Amniotic stem cell (primary cell): ENCODE measurements around the gene KRTAP4-3.
"Not testable (repeated sequence)": the region's sequence is repeated elsewhere in the genome, so short reads cannot be mapped to it uniquely, and the experiment has no call there.

ENCODE experiments used
- DNase-seq: peaks from one replicate; lab custom pipeline; 2025; lab: John Stamatoyannopoulos, UW

KRTAP4-3 gene

DNA sequence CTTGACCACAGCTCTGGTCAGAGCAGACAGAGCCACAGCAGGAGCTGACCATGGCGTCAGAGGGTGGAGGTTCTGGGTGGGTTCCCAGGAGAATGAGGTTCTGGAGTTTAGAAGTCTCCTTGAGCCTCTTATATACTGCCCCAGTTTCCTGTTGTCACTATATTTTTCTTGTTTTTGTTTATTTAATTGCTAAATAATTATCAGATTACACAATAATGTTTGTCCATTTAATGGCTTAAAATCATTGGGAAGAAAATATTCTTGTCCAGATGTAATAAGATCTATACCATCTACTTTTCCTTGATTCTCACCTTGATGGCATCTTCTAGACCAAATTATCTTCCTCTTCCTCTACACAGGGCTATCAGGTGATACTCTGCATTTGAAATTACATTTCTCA lies at the start of gene KRTAP4-3:
KRTAP4-3 (minus strand) TSS at position 101 of the 400 bp plus-strand sequence; CDS start at position 52, 49 bp downstream.
- DNase-seq, result no peak

DNA sequence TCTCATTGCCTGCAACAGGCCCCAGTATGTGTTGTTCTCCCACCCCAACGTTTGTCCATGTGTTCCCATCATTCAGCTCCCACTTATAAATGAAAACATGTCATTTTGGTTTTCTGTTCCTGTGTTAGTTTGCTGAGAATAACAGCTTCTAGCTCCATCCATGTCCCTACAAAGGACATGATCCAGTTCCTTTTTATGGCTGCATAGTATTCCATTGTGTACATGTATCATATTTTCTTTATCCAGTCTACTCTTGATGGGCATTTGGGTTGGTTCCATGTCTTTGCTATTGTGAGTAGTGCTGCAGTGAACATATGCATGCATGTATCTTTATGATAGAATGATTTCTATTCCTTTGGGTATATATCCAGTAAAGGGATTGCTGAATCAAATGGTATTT lies 47.7 kb upstream of the KRTAP4-3 start:
- no peak for DNase-seq

DNA sequence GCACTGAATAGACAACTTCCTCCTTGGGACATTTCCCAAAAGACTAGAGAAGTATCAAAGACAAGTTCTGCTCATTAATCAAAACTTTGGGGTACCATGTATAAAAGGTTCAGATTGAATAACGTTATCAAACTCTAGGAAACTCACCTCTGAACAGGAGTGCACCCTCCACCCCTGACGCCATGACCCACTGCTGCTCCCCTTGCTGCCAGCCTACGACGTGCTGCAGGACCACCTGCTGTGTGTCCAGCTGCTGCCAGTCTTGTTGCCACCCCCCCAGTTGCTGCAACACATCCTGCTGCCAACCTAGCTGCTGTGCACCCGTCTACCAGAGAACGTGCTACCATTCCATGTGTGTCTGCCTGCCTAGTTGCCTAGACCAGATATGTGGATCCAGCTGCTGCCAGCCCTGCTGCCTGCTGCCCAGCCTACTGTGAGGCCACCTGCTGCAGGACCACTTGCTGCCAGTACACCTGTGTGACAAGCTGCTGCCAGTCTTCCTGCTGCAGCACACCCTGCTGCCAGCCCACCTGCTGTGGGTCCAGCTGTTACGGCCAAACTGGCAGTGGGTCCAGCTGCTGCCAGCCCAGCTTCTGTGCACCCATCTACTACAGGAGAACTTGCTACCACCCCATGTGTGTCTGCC lies 44.6 kb upstream of the KRTAP4-3 start:
- no peak for DNase-seq

DNA sequence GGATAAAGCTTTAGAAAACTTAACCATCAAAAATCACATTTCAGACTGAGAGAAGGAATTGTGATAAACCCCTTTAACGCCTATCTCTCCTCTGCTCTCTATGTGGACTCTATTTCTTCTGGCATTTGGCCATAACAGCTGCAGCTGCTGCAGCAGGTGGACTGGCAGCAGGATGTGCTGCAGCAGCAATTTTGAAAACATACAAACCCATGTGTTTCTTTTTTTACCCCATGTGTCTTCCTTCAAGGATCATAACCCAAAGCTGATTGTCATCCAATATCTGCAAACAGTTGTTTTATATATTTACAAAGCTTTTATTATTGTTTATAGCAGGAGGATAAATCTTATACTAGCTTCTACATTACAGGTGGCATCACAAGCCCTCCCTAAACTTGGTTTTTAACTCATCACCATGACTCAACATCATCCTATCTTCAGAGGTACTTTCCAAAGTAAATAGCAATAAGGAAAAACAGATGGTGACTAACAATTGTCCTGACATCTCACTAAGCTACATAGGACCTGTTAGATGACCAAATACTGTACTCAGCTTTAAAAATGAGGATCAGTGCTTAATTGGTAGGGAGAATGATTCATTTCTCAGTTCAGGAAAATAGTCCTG lies 43.9 kb upstream of the KRTAP4-3 start:
- peak; percentile 3 for DNase-seq

DNA sequence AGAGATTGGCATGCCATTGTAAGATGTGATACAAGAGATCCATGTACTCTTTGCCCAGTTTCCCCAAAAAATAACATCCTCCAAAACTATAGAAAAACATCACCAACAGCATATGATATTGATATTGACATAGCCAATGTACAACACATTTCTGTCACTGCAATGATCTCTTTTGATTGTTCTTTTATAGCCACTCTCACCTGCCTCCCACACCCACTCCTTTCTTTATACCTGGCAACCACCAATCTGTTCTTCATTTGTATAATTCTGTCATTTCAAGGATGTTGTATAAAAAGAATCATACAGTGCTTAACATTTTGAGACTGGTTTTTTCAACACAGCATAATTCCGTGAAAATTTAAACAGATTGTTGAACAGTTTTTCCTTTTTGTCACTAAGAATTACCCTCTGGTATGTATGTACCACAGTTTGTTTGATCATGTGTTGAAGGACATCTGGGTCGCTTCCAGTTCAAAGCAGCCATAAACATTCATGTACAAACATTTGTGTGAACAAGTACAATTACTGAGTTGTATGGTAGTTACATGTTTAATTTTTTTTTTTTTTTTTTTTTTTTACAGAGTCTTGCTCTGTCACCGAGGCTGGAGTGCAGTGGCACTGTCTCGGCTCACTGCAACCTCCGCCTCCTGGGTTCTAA lies 31.5 kb upstream of the KRTAP4-3 start:
- no peak for DNase-seq

DNA sequence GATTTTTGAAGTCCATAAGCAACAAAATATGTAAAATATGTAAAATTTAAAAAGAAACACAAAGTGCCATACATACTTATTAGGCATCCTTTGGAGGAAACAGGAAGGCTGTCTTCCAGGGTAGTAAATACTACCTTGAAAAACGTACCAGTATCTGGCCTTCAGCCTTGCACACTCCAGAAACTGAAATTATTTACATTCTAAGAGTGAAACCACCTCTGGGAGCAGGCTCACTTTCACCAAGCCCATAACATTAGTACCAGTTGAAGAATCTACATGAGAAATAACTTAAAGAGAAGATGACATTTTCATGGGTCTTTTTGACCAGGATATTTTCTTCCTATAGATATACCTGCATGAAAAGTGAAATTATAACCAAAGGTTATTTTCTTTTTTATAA lies 28.0 kb upstream of the KRTAP4-3 start:
- DNase-seq, result no peak

DNA sequence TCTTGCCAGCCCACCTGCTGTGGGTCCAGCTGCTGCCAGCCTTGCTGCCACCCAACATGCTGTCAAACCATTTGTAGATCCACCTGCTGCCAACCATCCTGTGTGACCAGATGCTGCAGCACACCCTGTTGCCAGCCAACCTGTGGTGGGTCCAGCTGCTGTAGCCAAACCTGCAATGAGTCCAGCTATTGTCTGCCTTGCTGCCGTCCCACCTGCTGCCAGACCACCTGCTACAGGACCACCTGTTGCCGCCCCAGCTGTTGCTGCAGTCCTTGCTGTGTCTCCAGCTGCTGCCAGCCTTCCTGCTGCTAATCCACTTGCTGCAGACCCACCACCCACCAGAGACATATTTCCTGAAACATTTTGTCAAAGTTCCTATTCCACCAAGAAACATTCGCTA lies 22.3 kb upstream of the KRTAP4-3 start:
- no peak for DNase-seq

DNA sequence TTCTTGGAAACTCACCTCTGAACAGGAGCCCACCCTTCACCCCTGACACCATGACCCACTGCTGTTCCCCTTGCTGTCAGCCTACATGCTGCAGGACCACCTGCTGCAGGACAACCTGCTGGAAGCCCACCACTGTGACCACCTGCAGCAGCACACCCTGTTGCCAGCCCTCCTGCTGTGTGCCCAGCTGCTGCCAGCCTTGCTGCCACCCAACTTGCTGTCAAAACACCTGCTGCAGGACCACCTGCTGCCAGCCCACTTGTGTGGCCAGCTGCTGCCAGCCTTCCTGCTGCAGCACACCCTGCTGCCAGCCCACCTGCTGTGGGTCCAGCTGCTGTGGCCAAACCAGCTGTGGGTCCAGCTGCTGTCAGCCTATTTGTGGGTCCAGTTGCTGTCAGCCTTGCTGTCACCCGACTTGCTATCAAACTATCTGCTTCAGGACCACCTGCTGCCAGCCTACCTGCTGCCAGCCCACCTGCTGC lies 21.9 kb upstream of the KRTAP4-3 start, which contains the start of gene KRTAP9-1:
KRTAP9-1 (plus strand) TSS at position 51 of the 482 bp plus-strand sequence; CDS start at position 51, 0 bp downstream.
- not testable (repeated sequence) for DNase-seq

DNA sequence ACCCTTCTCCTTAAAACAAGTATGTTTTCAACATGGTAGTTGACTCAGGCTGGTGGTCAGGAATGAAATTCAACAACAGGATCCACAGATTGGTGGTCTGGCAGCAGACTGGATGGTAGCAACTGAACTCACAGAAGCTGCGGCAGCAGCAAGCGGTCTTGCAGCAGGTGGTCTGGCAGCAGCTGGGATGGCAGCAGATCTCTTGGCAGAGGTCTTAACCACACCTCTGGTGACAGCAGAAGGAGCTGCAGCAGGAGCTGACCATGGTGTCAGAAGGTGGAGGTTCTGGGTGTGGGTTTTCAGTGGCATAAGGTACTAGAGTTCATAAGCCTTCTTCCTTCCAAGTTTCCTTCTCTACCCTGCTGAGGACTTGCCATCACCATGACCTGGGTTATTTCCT lies 18.9 kb upstream of the KRTAP4-3 start:
- DNase-seq, result no peak

DNA sequence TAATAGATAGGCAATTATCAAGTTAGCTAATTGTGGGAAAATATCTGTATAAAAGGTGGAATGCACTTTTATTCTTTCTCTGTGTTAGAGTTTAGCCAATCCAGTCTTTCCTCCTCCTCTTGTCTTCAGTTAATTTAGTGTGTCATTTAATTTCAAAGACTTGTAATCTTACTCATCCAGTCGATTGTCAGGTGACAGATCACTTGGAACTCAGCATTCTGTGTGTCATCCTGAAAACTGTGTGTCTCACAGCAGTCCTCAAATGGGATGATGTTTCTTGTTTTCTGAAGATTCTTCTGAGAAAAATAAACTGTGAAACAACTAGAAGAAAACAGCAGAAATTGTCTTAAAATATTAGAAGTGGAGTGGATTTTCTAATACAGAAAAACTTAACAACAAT lies 17.0 kb upstream of the KRTAP4-3 start:
- DNase-seq, result no peak

DNA sequence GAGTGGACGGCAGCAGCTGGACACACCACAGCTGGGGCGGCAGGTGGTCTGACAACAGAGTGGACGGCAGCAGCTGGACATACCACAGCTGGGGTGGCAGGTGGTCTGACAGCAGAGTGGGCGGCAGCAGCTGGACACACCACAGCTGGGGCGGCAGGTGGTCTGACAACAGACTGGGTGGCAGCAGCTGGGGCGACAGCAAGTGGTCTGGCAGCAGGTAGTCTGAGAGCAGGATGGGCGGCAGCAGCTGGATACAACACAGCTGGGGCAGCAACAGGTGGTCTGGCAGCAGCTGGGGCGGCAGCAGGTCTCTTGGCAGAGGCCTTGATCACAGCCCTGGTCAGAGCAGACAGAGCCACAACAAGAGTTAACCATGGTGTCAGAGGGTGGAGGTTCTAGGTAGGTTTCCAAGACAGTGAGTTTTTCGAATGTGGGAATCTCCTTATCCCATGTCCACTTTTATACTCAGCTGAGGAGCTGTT lies 16.5 kb upstream of the KRTAP4-3 start, which contains the start of gene KRTAP4-1:
KRTAP4-1 (minus strand) TSS at position 432 of the 482 bp plus-strand sequence; CDS start at position 375, 57 bp downstream.
- DNase-seq, result no peak

DNA sequence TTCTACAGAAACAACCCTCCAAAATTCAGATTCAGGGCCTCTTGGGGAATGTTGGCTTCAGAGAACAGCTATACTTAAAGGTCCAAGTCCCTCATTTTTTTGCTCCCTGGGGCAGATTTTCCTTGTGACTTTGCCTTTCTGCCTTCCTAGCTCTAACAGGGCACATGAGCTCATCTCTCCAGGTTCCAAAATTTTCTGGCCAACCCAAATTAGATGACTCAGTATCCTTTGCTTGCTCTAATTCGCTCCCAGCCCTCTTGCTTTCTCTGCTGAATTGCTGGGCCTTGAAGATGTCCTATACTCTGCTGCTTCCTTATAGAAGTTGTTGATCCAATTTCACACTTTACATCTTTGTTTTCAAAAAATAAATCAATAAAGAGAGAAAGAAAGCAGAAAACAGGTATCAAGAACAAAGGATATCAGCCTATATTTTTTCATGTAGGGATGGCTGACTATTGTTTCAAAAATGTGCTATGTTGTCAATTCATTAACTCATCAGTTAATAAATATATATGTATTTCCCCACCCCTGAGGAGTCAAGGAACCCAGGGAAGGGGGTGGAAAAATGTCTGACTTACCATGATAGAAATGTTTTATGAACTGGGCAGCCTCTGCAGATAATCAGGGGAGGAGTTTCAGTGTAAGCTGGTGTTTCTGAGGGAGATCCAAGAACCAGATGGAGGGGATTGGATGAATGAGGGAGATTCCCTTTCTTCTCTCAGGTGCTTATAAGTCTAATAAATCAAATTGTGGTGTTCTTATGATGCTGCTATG lies 11.0 kb upstream of the KRTAP4-3 start:
- no peak for DNase-seq

DNA sequence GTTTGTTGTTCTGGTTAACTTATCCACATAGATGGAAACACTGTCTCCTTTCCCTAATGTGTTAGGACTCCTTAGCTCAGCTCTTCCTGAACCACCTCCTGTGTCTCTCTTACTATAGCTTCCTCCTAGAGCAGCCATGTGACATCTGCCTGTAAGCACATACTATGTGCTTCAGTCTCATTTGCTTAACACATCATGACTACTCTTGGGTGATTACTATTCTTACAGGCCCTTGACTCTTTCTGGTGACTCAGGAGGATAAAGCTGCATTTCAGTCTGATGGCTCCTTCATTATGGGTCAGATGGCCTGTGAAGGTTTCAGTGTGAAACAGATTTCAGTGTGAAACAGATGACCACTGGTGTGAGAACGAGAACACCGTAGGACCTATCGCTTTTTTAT lies 10.3 kb upstream of the KRTAP4-3 start:
- no peak for DNase-seq

DNA sequence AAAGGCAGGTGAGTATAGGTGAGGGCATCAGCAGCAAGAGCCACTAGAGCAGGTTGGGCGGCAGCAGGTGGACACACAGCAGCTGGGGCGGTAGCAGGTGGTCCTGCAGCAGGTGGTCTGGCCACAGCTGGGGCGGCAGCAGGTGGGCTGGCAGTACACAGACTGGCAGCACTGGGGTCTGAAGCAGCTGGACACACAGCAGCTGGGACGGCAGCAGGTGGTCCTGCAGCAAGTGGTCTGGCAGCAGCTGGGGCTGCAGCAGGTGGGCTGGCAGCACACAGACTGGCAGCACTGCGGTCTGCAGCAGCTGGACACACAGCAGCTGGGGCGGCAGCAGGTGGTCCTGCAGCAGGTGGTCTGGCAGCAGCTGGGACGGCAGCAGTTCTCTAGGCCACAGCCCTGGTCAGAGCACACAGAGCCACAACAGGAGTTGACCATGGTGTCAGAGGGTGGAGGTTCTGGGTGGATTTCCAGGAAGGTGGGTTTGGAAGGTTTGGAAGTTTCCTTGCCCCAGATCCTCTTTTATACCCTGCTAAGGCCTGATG lies 9.8 kb upstream of the KRTAP4-3 start, which contains the start of gene KRTAP4-2:
KRTAP4-2 (minus strand) TSS at position 495 of the 545 bp plus-strand sequence; CDS start at position 438, 57 bp downstream.
- DNase-seq, result no peak

DNA sequence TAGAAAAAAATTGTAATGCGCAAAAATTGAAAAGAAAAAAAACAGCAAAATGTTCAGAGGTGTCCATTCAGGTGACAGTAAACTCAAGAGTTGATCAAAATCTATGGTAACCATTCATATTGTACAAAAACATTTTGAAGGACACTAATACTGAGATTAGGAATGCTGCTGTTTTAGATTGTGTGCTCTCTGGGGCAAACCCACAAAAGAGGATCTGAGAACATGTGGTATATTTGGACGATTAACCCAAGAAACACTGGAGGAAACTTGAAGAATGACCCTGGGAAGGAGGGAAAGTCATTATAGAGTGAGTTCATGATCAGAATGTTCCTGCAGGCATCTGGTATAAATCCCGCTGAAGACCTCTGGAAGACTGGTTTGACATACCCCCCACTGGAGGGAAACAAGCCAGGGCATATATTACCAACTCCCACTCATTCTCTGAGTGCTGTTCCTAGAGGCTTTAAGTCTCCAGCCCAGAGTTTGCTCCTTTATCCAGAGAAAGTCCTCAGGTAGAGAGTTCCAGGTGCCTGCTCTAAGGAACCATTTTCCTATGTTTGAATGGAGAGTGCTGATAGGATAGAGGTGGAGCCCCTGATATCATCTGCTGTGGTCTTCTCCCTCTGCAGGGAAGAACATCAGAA lies 8.8 kb upstream of the KRTAP4-3 start:
- DNase-seq, result no peak

DNA sequence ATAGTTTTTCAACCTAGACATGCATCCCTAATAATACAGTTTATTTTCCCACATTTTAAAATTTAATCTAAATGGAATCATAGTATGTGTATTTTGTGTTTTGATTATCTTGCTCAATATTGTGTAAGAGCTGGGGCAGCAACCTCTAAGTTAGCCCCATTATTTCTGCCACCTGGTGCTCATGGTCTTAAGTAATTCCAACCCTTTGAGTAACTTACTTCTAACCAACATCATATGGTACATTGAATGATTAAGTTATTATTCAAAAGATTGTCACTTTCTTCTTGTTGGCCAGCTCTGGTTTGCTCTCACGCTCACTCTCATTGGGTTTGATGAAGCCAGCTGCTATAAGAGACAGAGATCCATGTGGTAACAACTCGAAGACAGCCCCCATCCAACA lies 3.9 kb upstream of the KRTAP4-3 start:
- DNase-seq, result no peak

DNA sequence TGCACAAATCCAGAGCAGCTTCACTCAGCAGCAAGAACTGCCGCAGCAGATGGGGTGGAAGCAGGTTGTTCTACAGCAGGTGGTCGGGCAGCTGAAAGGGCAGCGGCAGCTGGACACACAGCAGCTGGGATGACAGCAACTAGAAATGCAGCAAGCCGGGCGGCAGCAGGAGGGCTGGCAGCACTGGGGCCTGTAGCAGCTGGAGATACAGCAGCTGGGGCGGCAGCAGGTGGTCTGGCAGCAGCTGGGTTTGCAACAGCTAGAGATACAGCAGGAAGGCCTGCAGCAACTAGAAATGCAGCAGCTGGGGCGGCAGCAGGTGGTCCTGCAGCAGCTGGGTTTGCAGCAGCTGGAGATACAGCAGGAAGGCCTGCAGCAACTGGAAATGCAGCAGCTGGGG lies 460 bp downstream of the KRTAP4-3 start:
- no peak for DNase-seq

DNA sequence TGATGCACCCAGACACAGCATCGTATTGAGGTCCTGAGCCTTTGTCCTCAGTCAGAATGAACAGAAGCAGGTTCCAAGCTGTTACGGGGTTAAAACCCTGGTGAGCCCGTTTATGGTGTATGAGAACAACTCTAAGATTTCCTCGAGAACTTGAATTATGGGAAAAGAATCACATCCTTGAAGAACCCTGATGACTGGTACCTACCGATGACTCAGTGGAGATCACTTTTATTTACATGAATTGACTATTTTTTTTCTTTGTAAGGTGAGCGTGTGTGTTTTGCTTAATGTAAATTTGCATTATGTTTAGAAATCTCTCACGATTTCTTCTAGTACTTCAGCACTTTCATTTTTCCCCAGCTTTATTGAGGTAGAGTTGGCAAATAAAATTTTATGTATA lies 4.2 kb downstream of the KRTAP4-3 start:
- DNase-seq, result no peak

DNA sequence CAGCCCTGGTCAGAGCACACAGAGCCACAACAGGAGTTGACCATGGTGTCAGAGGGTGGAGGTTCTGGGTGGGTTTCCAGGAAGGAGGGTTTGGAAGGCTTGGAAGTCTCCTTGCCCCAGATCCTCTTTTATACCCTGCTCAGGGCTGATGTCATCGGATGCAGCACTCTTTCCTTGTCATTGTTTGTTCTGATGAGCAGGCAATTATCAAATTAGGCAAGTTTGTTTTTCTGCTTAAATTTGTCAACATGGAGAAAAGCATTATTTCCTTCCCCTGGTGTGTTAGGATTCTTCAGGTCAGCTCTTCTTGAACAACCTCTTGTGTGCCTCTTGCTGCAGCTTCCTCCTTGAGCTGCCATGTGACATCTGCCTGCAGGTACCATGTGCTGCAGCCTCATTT lies 7.4 kb downstream of the KRTAP4-3 start, which contains the start of gene KRTAP4-4:
KRTAP4-4 (minus strand) TSS at position 101 of the 400 bp plus-strand sequence; CDS start at position 44, 57 bp downstream.
- no peak for DNase-seq

DNA sequence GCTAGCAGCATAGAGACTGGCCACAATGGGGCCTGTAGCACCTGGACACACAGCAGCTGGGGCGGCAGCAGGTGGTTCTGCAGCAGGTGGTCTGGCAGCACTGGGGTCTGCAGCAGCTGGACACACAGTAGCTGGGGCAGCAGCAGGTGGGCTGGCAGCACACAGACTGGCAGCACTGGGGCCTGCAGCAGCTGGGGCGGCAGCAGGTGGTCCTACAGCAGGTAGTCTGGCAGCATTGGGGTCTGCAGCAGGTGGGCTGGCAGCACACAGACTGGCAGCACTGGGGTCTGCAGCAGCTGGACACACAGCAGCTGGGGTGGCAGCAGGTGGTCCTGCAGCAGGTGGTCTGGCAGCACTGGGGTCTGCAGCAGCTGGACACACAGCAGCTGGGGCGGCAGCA lies 7.8 kb downstream of the KRTAP4-3 start:
- not testable (repeated sequence) for DNase-seq

DNA sequence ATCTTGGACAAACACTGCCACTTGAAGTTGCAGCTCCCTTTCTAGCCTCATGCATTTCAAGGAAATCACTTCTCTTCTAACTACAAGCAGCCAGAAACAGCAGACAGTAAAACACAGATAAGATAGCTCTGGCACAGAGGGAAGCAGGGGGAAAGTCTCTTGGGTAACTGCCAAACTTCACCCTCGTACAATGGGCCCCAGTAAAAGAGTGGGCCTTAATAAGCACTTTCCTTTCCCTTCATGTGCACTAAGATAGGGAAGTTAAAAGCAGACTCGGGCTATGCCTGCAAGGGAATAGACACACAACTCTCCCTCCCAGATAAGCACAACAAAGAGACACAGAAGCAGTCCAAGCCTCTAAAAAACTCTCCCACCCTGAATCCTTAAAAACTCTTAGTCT lies 14.2 kb downstream of the KRTAP4-3 start:
- DNase-seq, result no peak
